ENCODE data around the gene SPEN.

GRCh38 chr1:15968172-15968571 is 120.7 kb downstream of the SPEN start:
- TF ChIP-seq CTCF (IDR thresholded peaks at IDR 0.05) (no peak), POLR2A (IDR thresholded peaks at IDR 0.05; ENCODE audit: low read depth) (no peak), POLR2AphosphoS5 (IDR thresholded peaks at IDR 0.05) (no peak)

All from esophagus muscularis mucosa (tissue), 3 donors.